ENCODE data around the gene DEPDC4.

GRCh38 chr12:100258127-100258526, 8.8 kb downstream of the DEPDC4 start:
- TF ChIP-seq, protein P1, sequence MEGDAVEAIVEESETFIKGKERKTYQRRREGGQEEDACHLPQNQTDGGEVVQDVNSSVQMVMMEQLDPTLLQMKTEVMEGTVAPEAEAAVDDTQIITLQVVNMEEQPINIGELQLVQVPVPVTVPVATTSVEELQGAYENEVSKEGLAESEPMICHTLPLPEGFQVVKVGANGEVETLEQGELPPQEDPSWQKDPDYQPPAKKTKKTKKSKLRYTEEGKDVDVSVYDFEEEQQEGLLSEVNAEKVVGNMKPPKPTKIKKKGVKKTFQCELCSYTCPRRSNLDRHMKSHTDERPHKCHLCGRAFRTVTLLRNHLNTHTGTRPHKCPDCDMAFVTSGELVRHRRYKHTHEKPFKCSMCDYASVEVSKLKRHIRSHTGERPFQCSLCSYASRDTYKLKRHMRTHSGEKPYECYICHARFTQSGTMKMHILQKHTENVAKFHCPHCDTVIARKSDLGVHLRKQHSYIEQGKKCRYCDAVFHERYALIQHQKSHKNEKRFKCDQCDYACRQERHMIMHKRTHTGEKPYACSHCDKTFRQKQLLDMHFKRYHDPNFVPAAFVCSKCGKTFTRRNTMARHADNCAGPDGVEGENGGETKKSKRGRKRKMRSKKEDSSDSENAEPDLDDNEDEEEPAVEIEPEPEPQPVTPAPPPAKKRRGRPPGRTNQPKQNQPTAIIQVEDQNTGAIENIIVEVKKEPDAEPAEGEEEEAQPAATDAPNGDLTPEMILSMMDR (IDR thresholded peaks at IDR 0.05) = no peak
- no peak for TF ChIP-seq POLR2A (IDR thresholded peaks at IDR 0.05)
